Psoas muscle (tissue), 8 donors: Measurements from ENCODE around the gene CPSF6. TPM values are rescaled to one million over a fixed set of nuclear protein-coding genes. Genes with fewer than 3 reads are reported as not detected.

ENCODE experiments used
- ATAC-seq, 4 donors: fragments of 200-7000 bp; cut with Tn5 transposase; one replicate each; pipeline ENCODE4 v1.9.1; 2020; ENCODE audit warnings: moderate library complexity in 3 of 4, mild to moderate bottlenecking in 2 of 4
- DNase-seq, 2 donors: peaks; one replicate each; pipeline ENCODE4 v3.0.0-alpha.2; 2020
- H3K27ac ChIP-seq: fragments of 200-600 bp; one replicate; pipeline ENCODE4 v1.8.0; 2022
- H3K27me3 ChIP-seq, 3 donors: fragments of 200-600 bp in 1 of 3; one replicate each; pipeline versions ENCODE4 v1.6.1 to v1.8.0; 2013 to 2022; ENCODE audit warnings: low read length in 2 of 3, mild to moderate bottlenecking in 2 of 3, moderate library complexity in 1 of 3; ENCODE audit not compliant: insufficient read depth in 3 of 3
- H3K36me3 ChIP-seq, 2 donors: fragments of 200-600 bp in 1 of 2; one replicate each; pipeline versions ENCODE4 v1.6.1 to v1.8.0; 2013 to 2022; ENCODE audit warnings: low read depth in 1 of 2, mild to moderate bottlenecking in 1 of 2, moderate library complexity in 1 of 2; ENCODE audit not compliant: insufficient read depth in 1 of 2
- H3K4me1 ChIP-seq: fragments of 200-600 bp; one replicate; pipeline ENCODE4 v1.8.0; 2022
- H3K4me3 ChIP-seq: fragments of 200-600 bp; one replicate; pipeline ENCODE4 v1.8.0; 2022; ENCODE audit warnings: mild to moderate bottlenecking
- H3K9me3 ChIP-seq: fragments of 200-600 bp; one replicate; pipeline ENCODE4 v1.8.0; 2022
- WGBS, 3 donors: extraction: QIAGEN DNeasy Blood & Tissue Kit; methylation state at CpG; one replicate each; pipeline versions ENCODE4 v1.1.6 to v1.1.7; 2013; 5-methylcytosine and 5-hydroxymethylcytosine counted together
- intact Hi-C, 2 donors: fragments of 100-400 bp; cut with DNase I; formaldehyde crosslinking; loops; one replicate each; pipeline versions ENCODE4 v1.11.0 to v1.14.2; 2022
- polyA plus RNA-seq, 3 donors: library from polyadenylated mRNA; stranded (reverse); fragments of 200-250 nt; gene quantifications; one replicate each; pipeline ENCODE4 v1.2.3, GENCODE V29; 2013
- total RNA-seq, 4 donors: library from RNA; stranded (reverse); fragmentation: NEBNext Ultra II Directional in 2 of 4; extraction: Animal tissue kit (Norgen Biotek cat#: 25700) in 2 of 4; gene quantifications; one replicate each; pipeline versions ENCODE4 v1.2.1 to v1.2.4, GENCODE V29; 2021 to 2023
- TF ChIP-seq, protein P1 (sequence below): fragments of 200-600 bp; IDR thresholded peaks from one replicate; pipeline ENCODE4 v1.8.0; 2022; ENCODE audit warnings: antibody characterized with exemption
- donor health status: healthy with polysubstance abuse.
- donor health status: DM: no; HTN: no; CAD: no; lungs with moderate emphysema.
- donor health status: Bipolar disorder and iron deficiency.
- donor health status: healthy.
- donor health status: DM: yes; HTN: yes; CAD: no.
- donor health status: DM: no; HTN: no; CAD: no.
- donor health status: DM: no; HTN: no; CAD: no.
- donor health status: DM: yes; HTN: yes; CAD: no.

The CPSF6 gene
- total and polyA plus RNA-seq, 7 donors = 13.0 to 36.6 (median 23.6) TPM

DNA sequence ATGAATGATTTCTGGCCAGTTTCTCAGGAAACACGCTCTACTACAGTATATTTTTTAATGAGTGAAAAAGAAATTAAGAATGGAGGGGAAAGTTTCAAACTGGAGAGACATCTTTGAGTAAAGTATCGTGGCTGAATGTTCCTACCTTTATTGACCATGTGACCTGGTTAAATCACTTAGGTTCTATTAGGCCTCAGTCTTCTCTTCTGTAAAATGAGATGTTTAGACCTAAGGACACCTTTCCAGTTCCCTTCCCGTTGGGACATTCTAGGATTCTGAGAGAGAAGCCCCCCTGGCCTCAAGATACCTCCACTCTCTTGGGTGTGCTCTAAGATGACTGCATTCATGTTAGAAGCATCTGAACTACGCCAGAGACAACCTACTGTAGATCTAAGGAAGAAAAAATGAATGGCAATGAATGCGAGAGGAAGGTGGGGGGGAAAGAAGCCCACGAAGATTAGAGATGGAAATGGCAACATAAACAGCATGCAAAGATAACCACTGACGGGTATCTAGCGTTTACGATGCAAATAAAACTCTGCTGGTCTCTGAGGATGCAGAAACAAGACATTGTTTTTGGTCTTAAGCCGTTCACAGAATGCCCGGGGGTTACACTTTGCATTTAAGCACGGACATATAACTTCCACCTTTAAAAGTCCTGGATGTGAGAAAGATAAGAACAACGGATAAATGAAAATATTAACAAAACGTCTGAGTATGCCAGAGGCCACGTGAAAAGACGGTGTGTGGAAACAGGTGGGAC, 599 bp upstream of the CPSF6 start:
- intact Hi-C loops = no loop called here
- peaks cover 33% of the 10 kb centered on the region for H3K4me1 ChIP-seq
- no peaks in the 10 kb centered on the region for H3K27me3 ChIP-seq
- TF ChIP-seq, protein P1, sequence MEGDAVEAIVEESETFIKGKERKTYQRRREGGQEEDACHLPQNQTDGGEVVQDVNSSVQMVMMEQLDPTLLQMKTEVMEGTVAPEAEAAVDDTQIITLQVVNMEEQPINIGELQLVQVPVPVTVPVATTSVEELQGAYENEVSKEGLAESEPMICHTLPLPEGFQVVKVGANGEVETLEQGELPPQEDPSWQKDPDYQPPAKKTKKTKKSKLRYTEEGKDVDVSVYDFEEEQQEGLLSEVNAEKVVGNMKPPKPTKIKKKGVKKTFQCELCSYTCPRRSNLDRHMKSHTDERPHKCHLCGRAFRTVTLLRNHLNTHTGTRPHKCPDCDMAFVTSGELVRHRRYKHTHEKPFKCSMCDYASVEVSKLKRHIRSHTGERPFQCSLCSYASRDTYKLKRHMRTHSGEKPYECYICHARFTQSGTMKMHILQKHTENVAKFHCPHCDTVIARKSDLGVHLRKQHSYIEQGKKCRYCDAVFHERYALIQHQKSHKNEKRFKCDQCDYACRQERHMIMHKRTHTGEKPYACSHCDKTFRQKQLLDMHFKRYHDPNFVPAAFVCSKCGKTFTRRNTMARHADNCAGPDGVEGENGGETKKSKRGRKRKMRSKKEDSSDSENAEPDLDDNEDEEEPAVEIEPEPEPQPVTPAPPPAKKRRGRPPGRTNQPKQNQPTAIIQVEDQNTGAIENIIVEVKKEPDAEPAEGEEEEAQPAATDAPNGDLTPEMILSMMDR = no peak
- WGBS, 3 donors = 18% methylated on average over 16 of the region's 16 CpGs
- ATAC-seq (no peak), DNase-seq (no peak)
- H3K27ac ChIP-seq = peak overlapping the region; percentile 93
- H3K36me3 ChIP-seq = no peaks in the 10 kb centered on the region
- peak overlapping the region; percentile 90 for H3K4me3 ChIP-seq
- no peaks in the 10 kb centered on the region for H3K9me3 ChIP-seq

DNA sequence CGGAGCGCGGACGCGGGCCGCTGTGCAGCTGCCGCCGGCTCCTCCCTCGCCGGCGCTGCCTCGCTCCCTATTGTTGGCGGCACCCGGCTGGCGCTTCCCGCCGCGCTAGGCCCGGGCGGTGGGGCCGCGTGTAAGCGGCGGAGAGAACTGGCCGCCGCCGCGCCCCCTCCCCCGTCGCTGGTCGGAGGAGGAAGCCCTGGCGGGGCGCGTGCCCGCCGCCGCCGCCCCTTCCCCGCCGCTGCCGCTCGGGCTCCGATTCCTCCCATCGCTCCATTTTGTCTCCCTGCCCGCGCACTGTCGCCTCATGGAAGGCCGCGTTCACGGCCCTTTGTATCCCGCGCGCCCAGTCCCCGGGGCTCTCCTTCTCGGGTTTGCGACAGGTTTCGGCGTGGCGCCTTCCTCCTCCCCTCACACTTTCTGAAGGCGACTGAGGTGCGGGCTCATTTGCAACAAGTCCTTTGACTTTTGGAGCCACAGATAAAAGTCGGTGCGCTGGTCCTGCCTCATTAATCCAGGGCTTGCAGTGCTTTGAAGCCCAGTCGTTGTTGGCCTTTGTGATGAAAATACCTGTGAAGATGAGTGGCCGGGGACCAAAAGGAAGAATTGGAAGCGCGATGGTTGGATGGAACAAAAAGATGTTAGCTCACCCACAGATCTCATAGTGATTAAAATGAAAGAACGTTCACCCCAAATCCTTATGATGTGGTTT, 707 bp downstream of the CPSF6 start:
- Histone ChIP-seq H3K4me3 (peak overlapping the region; percentile 90), H3K27me3 (no peaks in the 10 kb centered on the region), H3K27ac (peak overlapping the region; percentile 93), H3K36me3 (no peaks in the 10 kb centered on the region), H3K9me3 (no peaks in the 10 kb centered on the region), H3K4me1 (peaks cover 33% of the 10 kb centered on the region)
- ATAC-seq (peak; percentile 19 to 41 (median 32)), DNase-seq (peak; percentile 52 to 59)
- TF ChIP-seq, protein P1 = no peak
- 0 to 1% (median 1%) methylated on average over 24 to 63 of the region's 68 CpGs for WGBS, 3 donors
- intact Hi-C loops = loop anchor here in 1 of 2 donors (10.0 kb wide), 1 partner anchor 405 kb away; no protein-coding TSS in a partner anchor

DNA sequence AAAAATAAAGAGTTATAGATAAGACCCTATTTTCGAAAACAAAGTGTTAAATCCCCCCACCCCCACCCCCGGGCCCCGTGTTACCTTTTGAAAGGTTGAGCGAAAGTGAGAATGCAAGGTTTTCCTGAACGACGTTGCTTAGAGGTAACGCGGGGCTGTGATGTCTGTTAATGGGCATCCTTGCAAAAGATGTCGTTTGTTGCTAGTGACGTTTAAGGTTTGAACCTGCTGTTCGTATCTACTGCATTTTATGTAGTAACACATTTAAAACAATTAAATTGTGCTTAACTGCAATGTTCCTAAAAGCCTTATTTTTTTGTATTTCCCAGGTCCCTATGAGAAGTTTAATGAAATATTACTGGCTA, 1.2 kb downstream of the CPSF6 start:
- Histone ChIP-seq H3K36me3 (no peaks in the 10 kb centered on the region), H3K27ac (peak overlapping the region; percentile 93), H3K4me3 (peak overlapping the region; percentile 90), H3K4me1 (peaks cover 35% of the 10 kb centered on the region), H3K9me3 (no peaks in the 10 kb centered on the region), H3K27me3 (no peaks in the 10 kb centered on the region)
- TF ChIP-seq, protein P1 = no peak
- ATAC-seq (no peak), DNase-seq (no peak)
- 3 to 5% (median 3%) methylated on average over 11 of the region's 11 CpGs for WGBS, 3 donors
- intact Hi-C loops = loop anchor here in 1 of 2 donors (10.0 kb wide), 1 partner anchor 406 kb away; no protein-coding TSS in a partner anchor

DNA sequence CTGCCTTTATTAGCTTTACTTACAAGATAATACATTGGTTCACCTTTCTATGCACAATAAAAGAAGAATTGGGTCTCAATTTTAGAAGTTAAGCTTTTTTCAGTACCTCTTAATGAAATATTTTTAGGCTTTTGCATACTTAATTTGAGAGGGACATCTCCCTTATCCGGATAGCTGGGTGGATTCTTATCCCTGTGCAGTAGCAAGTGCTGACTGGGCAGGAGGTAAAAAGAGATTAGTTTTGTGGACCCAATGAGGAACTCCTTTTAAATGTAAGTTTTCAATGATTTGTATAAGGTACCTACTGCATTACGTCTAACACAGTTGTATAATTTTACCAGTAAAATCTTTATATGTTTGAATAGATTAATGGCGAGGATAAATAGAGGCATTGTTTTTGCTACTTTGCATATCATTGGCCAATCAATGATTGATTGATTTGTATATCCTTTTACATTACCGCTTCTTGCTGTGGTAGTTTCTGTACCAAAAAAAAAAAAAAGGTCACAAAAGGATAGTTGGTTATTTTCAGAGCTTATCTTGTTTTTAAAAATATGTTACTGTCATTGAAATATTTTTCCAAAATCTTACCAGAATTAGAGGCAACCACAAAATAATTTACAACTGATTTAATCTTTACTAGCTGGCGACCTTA, 2.2 kb downstream of the CPSF6 start:
- 51 to 54% (median 52%) methylated on average over 5 of the region's 5 CpGs for WGBS, 3 donors
- Histone ChIP-seq H3K27ac (no peak overlapping the region), H3K9me3 (no peaks in the 10 kb centered on the region), H3K4me1 (peaks cover 42% of the 10 kb centered on the region), H3K36me3 (no peaks in the 10 kb centered on the region), H3K4me3 (peak overlapping the region; percentile 90), H3K27me3 (no peaks in the 10 kb centered on the region)
- no peak for DNase-seq
- no peak for ATAC-seq
- TF ChIP-seq, protein P1 = no peak
- intact Hi-C loops = loop anchor here in 1 of 2 donors (10.0 kb wide), 1 partner anchor 407 kb away; no protein-coding TSS in a partner anchor
